Measurements from ENCODE around the gene CACUL1.
"Not testable (repeated sequence)": the region's sequence is repeated elsewhere in the genome, so short reads cannot be mapped to it uniquely, and the experiment has no call there.

The CACUL1 gene

GRCh38 chr10:118682533-118682932 is 72.2 kb downstream of the CACUL1 start:
- DNase-seq: no peak

GRCh38 chr10:118680197-118680596 is 74.6 kb downstream of the CACUL1 start:
- DNase-seq: no peak

GRCh38 chr10:118674226-118674919 is 80.4 kb downstream of the CACUL1 start:
- DNase-seq: no peak

GRCh38 chr10:118672766-118673715 is 81.7 kb downstream of the CACUL1 start:
- no peak for DNase-seq

GRCh38 chr10:118672153-118672552 is 82.6 kb downstream of the CACUL1 start:
- DNase-seq: no peak

GRCh38 chr10:118671221-118671620 is 83.5 kb downstream of the CACUL1 start:
- not testable (repeated sequence) for DNase-seq

- DNase-seq: no peak
These were observed 84.2 kb downstream of the CACUL1 start for GRCh38 chr10:118670472-118671124.

GRCh38 chr10:118669835-118670234 is 84.9 kb downstream of the CACUL1 start:
- no peak for DNase-seq

GRCh38 chr10:118669020-118669791 is 85.6 kb downstream of the CACUL1 start:
- no peak for DNase-seq

GRCh38 chr10:118668228-118668952 is 86.4 kb downstream of the CACUL1 start:
- no peak for DNase-seq

GRCh38 chr10:118667732-118668131 is 87.0 kb downstream of the CACUL1 start:
- DNase-seq: no peak

- no peak for DNase-seq
These were observed 88.4 kb downstream of the CACUL1 start for GRCh38 chr10:118666350-118666749.

GRCh38 chr10:118664321-118664720 is 90.4 kb downstream of the CACUL1 start:
- no peak for DNase-seq

- no peak for DNase-seq
These were observed 91.6 kb downstream of the CACUL1 start for GRCh38 chr10:118663176-118663575.

- DNase-seq: peak; percentile 4
These were observed 92.3 kb downstream of the CACUL1 start for GRCh38 chr10:118662228-118663035.

- no peak for DNase-seq
These were observed 96.0 kb downstream of the CACUL1 start for GRCh38 chr10:118658762-118659161.

- DNase-seq: not testable (repeated sequence)
These were observed 96.6 kb downstream of the CACUL1 start for GRCh38 chr10:118658168-118658567.

GRCh38 chr10:118645294-118645693 is 109.5 kb downstream of the CACUL1 start:
- DNase-seq: not testable (repeated sequence)

GRCh38 chr10:118642228-118642627 is 112.5 kb downstream of the CACUL1 start:
- no peak for DNase-seq

- no peak for DNase-seq
These were observed 116.1 kb downstream of the CACUL1 start for GRCh38 chr10:118638680-118639079.

All from NCI-H2029 treated with DMSO at 0.1 percent for 48 hours (cell line).